Measurements from ENCODE around the gene PKD1L1. TPM values are rescaled to one million over a fixed set of nuclear protein-coding genes. Genes with fewer than 3 reads are reported as not detected.
A peak's percentile ranks its signal among the peaks of the same experiment; 100 is the strongest.

PKD1L1 gene
- total RNA-seq, 1 experiment from 2014 or later: 0.07 TPM

- TF ChIP-seq ZNF423 (CRISPR knock-in tag; IDR thresholded peaks at IDR 0.05): 0 out of 2 replicates have a peak, but pooled peaks have one; percentile 6
These were observed 95.7 kb downstream of the PKD1L1 start (continued) for GRCh38 chr7:47852330-47853245.

GRCh38 chr7:47847207-47847606, 101.1 kb downstream of the PKD1L1 start:
- ChIA-PET POLR2A (no interaction called here), CTCF (interaction anchor here (0.6 to 1.5 kb wide), 6 partner anchors 45 to 581 kb away, joined by 3 to 6 read pairs (median 4); no protein-coding TSS in a partner anchor)
- no peaks in the 10 kb centered on the region for H3K27me3 Mint-ChIP-seq (ENCODE audit: low read depth)
- no peak overlapping the region for H3K27ac Mint-ChIP-seq
- no peaks in the 10 kb centered on the region for H3K9me3 Mint-ChIP-seq
- H3K4me3 Mint-ChIP-seq: no peak overlapping the region
- TF ChIP-seq ZNF416 (CRISPR knock-in tag; IDR thresholded peaks at IDR 0.05) (no peak), RELA (CRISPR knock-in tag; IDR thresholded peaks at IDR 0.05; ENCODE audit: borderline replicate concordance) (no peak), RORB (CRISPR knock-in tag; IDR thresholded peaks at IDR 0.05) (no peak), CTCF (IDR thresholded peaks at IDR 0.05) (no peak), USF1 (CRISPR knock-in tag; IDR thresholded peaks at IDR 0.05) (no peak), CDX4 (CRISPR knock-in tag; IDR thresholded peaks at IDR 0.05; ENCODE audit: borderline replicate concordance) (no peak), SMAD4 (CRISPR knock-in tag; IDR thresholded peaks at IDR 0.05) (no peak), NR3C1 (CRISPR knock-in tag; conservative IDR thresholded peaks at IDR 0.05; ENCODE audit: low read depth) (no peak), ESRRA (CRISPR knock-in tag; IDR thresholded peaks at IDR 0.05; ENCODE audit: borderline replicate concordance) (no peak), NFATC4 (CRISPR knock-in tag; IDR thresholded peaks at IDR 0.05) (no peak), SOX15 (CRISPR knock-in tag; IDR thresholded peaks at IDR 0.05) (no peak), NFE2L1 (CRISPR knock-in tag; IDR thresholded peaks at IDR 0.05) (no peak), CREM (CRISPR knock-in tag; IDR thresholded peaks at IDR 0.05) (no peak)
- ATAC-seq (peak; percentile 81), DNase-seq (ENCODE audit: low spot score) (no peak)
- H3K4me1 Mint-ChIP-seq: no peaks in the 10 kb centered on the region
- H3K36me3 Mint-ChIP-seq: no peaks in the 10 kb centered on the region

GRCh38 chr7:47846138-47846836, 102.0 kb downstream of the PKD1L1 start:
- CTCF ChIA-PET: interaction anchor here (1.3 to 1.5 kb wide), 2 partner anchors 99 to 580 kb away, joined by 4 to 6 read pairs; no protein-coding TSS in a partner anchor
- Mint-ChIP-seq H3K27me3 (ENCODE audit: low read depth) (no peaks in the 10 kb centered on the region), H3K9me3 (no peaks in the 10 kb centered on the region), H3K36me3 (no peaks in the 10 kb centered on the region), H3K27ac (no peak overlapping the region), H3K4me1 (no peaks in the 10 kb centered on the region), H3K4me3 (no peak overlapping the region)
- DNase-seq (ENCODE audit: low spot score) (no peak), ATAC-seq (no peak)
- POLR2A ChIA-PET: no interaction called here
- TF ChIP-seq ZNF138 (CRISPR knock-in tag; conservative IDR thresholded peaks at IDR 0.05) (no peak), USF1 (CRISPR knock-in tag; IDR thresholded peaks at IDR 0.05) (no peak), E2F5 (CRISPR knock-in tag; IDR thresholded peaks at IDR 0.05) (no peak), SMAD3 (CRISPR knock-in tag; IDR thresholded peaks at IDR 0.05; ENCODE audit: borderline replicate concordance) (no peak), ZBTB21 (CRISPR knock-in tag; IDR thresholded peaks at IDR 0.05; ENCODE audit: borderline replicate concordance) (no peak), ZNF219 (CRISPR knock-in tag; IDR thresholded peaks at IDR 0.05; ENCODE audit: borderline replicate concordance) (no peak), ZNF281 (CRISPR knock-in tag; IDR thresholded peaks at IDR 0.05) (no peak), ERG (CRISPR knock-in tag; IDR thresholded peaks at IDR 0.05) (no peak), ZNF416 (CRISPR knock-in tag; IDR thresholded peaks at IDR 0.05) (no peak)
